GM15510 (cell line): ENCODE data around the gene GZF1.
A peak's percentile ranks its signal among the peaks of the same experiment; 100 is the strongest.

ENCODE experiments used
- POLR2A ChIP-seq: IDR thresholded peaks from 3 replicates; pipeline ENCODE4 v1.6.1; 2011; ENCODE audit warnings: borderline replicate concordance; ENCODE audit not compliant: insufficient read length; ENCODE audit errors: extremely low read depth

Gene GZF1

DNA sequence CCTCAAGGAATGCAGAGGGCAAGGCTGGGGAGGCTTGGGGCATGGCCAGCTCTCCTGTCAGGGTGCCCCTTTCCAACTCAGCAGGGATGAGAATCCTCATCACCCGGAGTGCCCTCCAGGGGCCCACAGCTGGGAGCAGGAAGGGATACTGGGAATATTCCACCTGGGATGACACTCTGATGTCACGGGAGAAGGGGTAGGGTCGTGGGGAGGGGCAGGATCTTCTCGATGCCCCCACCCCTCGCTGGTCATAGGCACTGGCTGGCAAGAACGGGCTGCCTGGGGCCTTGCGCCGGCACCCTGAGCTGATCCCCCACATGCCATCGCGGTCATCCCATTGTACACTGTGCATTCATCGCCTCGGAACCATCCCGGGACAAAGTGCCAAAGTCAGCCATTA is 22.0 kb upstream of the GZF1 start:
- TF ChIP-seq POLR2A = no peak

DNA sequence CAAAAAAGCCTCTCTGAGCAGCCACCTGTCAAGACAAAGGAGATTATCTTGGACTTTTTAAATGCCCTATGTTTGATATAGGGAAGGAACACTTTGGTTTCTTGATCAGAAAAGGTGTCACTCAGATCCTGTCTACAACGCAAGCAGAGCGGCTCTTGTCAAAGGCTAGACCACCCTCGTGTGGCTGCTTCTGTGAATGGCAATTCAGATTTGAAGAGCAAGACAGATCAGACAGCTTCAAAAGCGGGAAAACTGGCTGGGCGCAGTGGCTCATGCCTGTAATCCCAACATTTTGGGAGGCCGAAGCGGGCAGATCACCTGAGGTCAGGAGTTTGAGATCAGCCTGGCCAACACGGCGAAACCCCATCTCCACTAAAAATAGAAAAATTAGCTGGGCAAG is 21.5 kb upstream of the GZF1 start:
- no peak for TF ChIP-seq POLR2A

DNA sequence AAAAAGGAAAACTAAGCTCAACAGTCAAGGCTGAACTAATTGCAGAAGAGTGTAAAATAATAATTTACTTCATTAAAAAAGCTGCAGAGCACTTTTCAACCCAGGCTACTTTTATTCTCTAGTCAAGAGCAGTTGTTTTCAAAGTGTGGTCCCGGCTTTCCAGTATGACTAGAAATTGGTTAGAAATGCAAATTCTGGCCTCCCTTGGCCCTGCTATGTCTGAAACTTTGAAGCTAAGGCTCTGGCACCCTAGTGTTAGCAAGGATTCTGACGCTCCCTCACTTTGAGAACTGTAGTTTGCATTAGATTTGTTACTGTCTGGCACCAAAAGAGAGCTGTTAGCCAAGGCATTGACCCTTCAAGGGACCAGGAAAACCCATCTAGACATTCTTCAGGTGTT is 20.9 kb upstream of the GZF1 start:
- TF ChIP-seq POLR2A = no peak

DNA sequence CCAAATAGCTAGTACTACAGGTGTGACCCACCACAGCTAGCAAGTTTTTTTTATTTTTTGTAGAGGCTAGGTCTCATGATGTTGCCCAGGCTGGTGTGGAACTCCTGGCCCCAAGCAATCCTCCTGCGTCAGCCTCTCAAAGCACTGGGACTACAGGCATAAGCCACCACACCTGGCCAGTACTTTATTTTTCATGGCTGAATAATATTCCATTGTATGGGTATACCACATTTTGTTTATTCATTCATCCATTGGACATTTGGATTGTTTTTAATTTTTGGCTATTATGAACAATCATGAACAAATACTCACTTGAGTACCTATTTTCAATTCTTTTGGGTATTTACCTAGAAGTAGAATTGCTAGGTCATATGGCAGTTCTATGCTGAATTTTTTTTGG is 18.4 kb upstream of the GZF1 start:
- no peak for TF ChIP-seq POLR2A

- TF ChIP-seq POLR2A = no peak
Measured at GRCh38 chr20:23344336-23344735, 17.6 kb upstream of the GZF1 start.

- TF ChIP-seq POLR2A = no peak
Measured at GRCh38 chr20:23346002-23346401, 16.0 kb upstream of the GZF1 start.

DNA sequence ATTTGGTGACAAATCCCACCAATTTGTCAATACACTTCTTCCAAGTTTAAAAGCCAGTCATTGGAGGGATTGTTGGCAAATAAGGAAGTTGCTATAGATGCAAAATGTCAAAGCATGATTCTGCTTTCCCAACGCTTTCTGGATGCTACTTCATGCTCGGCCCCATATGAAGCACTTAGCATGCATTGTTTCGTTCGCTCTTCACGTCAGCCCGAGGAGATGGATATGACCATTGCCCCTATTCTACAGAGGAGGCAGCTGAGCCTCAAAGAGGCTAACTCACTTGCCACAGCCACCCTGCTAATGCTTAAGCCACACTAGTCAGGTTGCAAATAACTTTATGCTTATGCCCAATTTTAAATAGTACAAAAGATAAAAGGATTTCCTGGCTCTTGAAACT is 14.2 kb upstream of the GZF1 start:
- no peak for TF ChIP-seq POLR2A

DNA sequence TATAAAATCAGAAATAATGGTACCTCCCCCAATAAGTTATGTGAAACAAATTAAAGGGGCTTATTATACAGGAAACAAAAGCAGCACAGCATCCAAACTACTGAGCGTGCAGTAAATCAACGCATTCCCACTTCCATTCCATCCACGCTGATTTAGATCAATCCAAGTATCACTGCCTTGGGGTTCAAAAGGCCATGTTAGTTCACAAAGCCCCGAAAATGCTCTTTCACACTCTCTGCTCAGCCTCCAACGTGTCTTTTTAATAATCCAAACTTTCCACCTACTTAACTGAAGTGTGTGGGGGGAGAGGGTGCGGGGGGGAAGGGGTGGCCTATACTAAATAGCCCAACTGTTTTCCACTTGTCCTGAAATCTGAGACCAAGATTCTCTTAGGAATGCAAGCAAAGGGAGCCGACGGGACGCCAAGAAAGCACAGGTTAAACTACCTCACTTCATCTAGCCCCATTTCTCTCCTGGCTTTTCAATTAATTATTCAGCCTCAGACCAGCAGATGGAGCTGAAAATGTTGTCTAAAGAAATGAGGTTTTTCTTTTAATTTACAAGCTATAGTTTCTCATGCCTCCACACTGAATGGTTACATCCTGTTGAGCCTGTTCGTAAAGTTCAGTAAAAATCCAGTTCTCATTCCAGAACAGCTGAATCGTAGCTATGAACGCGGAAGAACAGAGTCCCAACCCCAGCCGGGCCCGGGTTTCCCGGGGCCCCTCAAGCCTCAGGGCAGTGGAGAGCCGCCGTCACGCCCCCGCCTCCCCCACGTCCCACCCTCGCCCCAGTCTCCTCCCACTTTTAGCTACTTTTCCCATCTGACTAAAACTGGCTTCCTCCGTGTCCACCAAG is 12.4 kb upstream of the GZF1 start:
- no peak for TF ChIP-seq POLR2A

GRCh38 chr20:23350196-23350903 is 11.6 kb upstream of the GZF1 start, which contains the start of gene NXT1:
TSS of gene NXT1 (plus strand) at chr20:23350791. CDS start at chr20:23354042, 3,251 bp downstream.
- TF ChIP-seq POLR2A = peak; percentile 63

- no peak for TF ChIP-seq POLR2A
Measured at GRCh38 chr20:23350904-23351838, 10.8 kb upstream of the GZF1 start.

DNA sequence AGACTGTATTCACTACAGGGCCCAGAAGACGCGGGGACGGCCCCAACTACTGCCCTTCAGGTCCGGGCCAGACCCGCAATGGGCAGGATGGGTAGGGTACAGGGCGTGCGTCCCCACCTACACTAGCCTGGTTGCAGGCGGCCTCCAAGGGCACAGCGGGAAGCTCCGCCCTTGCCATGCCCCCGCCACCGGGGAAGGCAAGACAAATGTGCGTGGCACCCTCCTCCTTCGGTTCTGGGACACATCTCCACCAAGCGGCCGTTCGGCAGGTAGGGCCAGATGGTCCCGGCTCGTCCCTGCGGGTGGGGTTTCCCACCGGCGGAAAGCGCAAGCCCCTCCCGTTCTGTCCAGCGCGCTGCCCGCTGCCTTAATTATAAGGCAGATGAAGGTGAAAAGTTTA is 5.8 kb upstream of the GZF1 start:
- TF ChIP-seq POLR2A = no peak

GRCh38 chr20:23357767-23358562 is 4.0 kb upstream of the GZF1 start:
- peak; percentile 72 for TF ChIP-seq POLR2A

DNA sequence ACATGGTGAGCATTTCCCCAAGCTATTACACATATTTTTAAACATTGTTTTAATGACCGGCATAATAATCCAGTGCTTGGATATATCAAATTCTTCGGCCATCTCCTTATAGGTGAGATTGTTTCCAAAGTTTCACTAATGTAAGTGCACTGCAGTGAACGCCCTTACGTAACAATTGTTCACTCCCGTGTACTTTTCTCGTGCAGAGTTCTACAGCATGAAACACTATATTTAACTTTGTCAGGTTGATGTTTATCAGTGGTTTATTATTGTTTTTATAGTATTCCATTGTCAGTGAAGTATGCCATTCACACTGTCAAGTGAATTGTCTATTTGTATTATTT is 3.4 kb upstream of the GZF1 start:
- TF ChIP-seq POLR2A = no peak

DNA sequence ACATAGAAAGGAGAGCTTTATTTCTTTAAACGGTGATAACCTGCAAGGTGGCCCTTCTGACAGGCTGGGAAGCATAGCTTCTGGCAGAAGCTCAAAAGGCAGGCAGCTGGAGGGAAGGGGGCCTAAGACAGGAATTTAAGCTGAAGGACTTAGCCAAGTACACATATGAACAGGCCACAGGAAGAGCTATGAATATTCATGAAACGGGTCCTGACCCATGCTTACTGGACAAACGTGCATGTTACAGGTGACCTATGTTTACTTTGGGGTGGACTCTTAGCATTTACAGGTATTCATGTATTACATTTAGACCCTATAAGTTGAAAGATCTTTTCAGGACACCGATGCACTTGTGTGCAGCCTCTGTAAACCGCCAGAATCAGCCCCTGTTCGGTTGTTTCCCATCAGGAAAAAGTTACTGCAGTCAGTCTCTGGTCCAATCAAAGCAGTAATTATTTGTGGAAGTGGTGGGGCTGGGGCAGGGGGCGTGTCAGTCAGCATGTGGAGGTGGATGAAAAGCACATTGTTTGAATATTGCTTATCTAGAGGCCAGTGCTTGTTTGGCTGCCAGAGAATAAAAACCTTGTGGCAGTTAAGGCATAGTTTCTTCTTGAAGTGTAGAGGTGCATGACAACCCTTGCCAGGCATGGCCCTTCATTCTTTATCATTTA is 2.9 kb upstream of the GZF1 start:
- no peak for TF ChIP-seq POLR2A
